Endothelial cell of umbilical vein (primary cell): ENCODE results near the gene PLEKHG1. TPM values are rescaled to one million over a fixed set of nuclear protein-coding genes. Genes with fewer than 3 reads are reported as not detected.

Source experiments
- BruUV-seq: library from RNA; stranded (reverse); fragments of 400-500 nt; replicated peaks from 2 replicates; lab custom pipeline; 2021; lab: Mats Ljungman, UMichigan
- CTCF ChIA-PET: fragments of 300-600, 350-600 bp; sonication (Branson Sonifier 250); formaldehyde crosslinking; loops from one replicate; lab custom pipeline; 2021; ENCODE audit warnings: antibody characterized with exemption, inconsistent platforms; lab: Charles Lee
- POLR2A ChIA-PET: fragments of 300-600, 350-600 bp; sonication (Branson Sonifier 250); formaldehyde crosslinking; loops from one replicate; lab custom pipeline; 2021; ENCODE audit warnings: antibody characterized with exemption, inconsistent platforms; lab: Charles Lee
- DNase-seq: peaks from one replicate; pipeline ENCODE4 v3.0.0-alpha.2; 2011; ENCODE audit warnings: low read depth, low spot score
- FAIRE-seq: peaks from 2 replicates; lab custom pipeline; 2011; peaks lifted over from hg19 to GRCh38; lab: Jason Lieb, UNC
- H2AFZ ChIP-seq: 2 replicates; pipeline ENCODE4 v1.6.0; 2012; ENCODE audit warnings: low read depth, low read length, control low read depth, inconsistent platforms
- H3K27ac ChIP-seq: 2 replicates; pipeline ENCODE4 v1.5.1; 2011; ENCODE audit warnings: low read depth, mild to moderate bottlenecking, control low read depth, low read length, moderate library complexity; ENCODE audit not compliant: insufficient read depth
- H3K27me3 ChIP-seq, 2 experiments: 2 replicates each; pipeline versions ENCODE4 v1.6.0 to v1.6.1; 2011; ENCODE audit warnings: low read length in 2 of 2, mixed read lengths in 1 of 2; ENCODE audit not compliant: control insufficient read depth in 2 of 2, insufficient read depth in 2 of 2
- H3K36me3 ChIP-seq, 2 experiments: 2 replicates in 1 of 2; 3 replicates in 1 of 2; pipeline ENCODE4 v1.5.1; 2011; ENCODE audit warnings: low read length in 2 of 2, mild to moderate bottlenecking in 1 of 2, moderate library complexity in 1 of 2; ENCODE audit not compliant: control insufficient read depth in 2 of 2, insufficient read depth in 2 of 2; ENCODE audit errors: extremely low read depth in 1 of 2
- H3K4me1 ChIP-seq: 3 replicates; pipeline ENCODE4 v1.5.1; 2011; ENCODE audit warnings: mild to moderate bottlenecking, low read length; ENCODE audit not compliant: control insufficient read depth, insufficient read depth; ENCODE audit errors: extremely low read depth
- H3K4me2 ChIP-seq: 2 replicates; pipeline ENCODE4 v1.6.1; 2011; ENCODE audit warnings: low read length, control low read depth, mixed read lengths; ENCODE audit not compliant: insufficient read depth
- H3K4me3 ChIP-seq, 3 experiments: fragments of 200-600 bp in 1 of 3; sonication (generic), shearing (Covaris generic) in 1 of 3; replicated peaks in 1 of 3; 2 replicates each; pipeline ENCODE4 v1.5.1; 2011 to 2016; ENCODE audit warnings: control low read depth in 3 of 3, low read length in 3 of 3, mild to moderate bottlenecking in 2 of 3, inconsistent platforms in 1 of 3, low read depth in 1 of 3, moderate library complexity in 1 of 3; ENCODE audit not compliant: insufficient read depth in 1 of 3
- H3K79me2 ChIP-seq: 2 replicates; pipeline ENCODE4 v1.6.0; 2012; ENCODE audit warnings: low read length, inconsistent platforms; ENCODE audit not compliant: control insufficient read depth, insufficient read depth
- H3K9ac ChIP-seq: replicated peaks from 2 replicates; pipeline ENCODE3; 2011; ENCODE audit warnings: low read length, control low read depth; ENCODE audit not compliant: insufficient read depth; ENCODE audit errors: extremely low read depth
- H3K9me1 ChIP-seq: replicated peaks from 3 replicates; pipeline ENCODE4 v1.6.0; 2011; ENCODE audit warnings: mild to moderate bottlenecking, low read length; ENCODE audit not compliant: control insufficient read depth, insufficient read depth; ENCODE audit errors: extremely low read depth
- H3K9me3 ChIP-seq: replicated peaks from 2 replicates; pipeline ENCODE4 v1.5.1; 2012; ENCODE audit warnings: low read length, inconsistent platforms; ENCODE audit not compliant: control insufficient read depth, insufficient read depth
- H4K20me1 ChIP-seq: replicated peaks from 2 replicates; pipeline ENCODE3; 2011; ENCODE audit warnings: mild to moderate bottlenecking, low read length; ENCODE audit not compliant: control insufficient read depth, insufficient read depth; ENCODE audit errors: extremely low read depth
- CTCF ChIP-seq, 2 donors: IDR thresholded peaks; 1 replicate in 1 of 2; 2 replicates in 1 of 2; pipeline ENCODE4 v1.5.1; 2011; ENCODE audit warnings: low read length in 2 of 2, mild to moderate bottlenecking in 2 of 2, moderate library complexity in 2 of 2, control low read depth in 1 of 2, inconsistent platforms in 1 of 2, low read depth in 1 of 2; ENCODE audit not compliant: insufficient read depth in 1 of 2; ENCODE audit errors: extremely low read depth in 1 of 2
- EZH2 ChIP-seq: IDR thresholded peaks from 2 replicates; pipeline ENCODE4 v1.6.1; 2012; ENCODE audit warnings: borderline replicate concordance, low read depth, mild to moderate bottlenecking, moderate library complexity, low read length, inconsistent platforms; ENCODE audit not compliant: severe bottlenecking
- FOS ChIP-seq: IDR thresholded peaks from 2 replicates; pipeline ENCODE4 v1.6.1; 2011; ENCODE audit warnings: mild to moderate bottlenecking, low read length, moderate library complexity, borderline replicate concordance; ENCODE audit not compliant: insufficient read depth
- GATA2 ChIP-seq: IDR thresholded peaks from 2 replicates; pipeline ENCODE4 v1.7.0; 2011; ENCODE audit warnings: low read depth, mild to moderate bottlenecking, moderate library complexity, mixed read lengths, low read length; ENCODE audit not compliant: insufficient read length, insufficient read depth
- JUN ChIP-seq: IDR thresholded peaks from 2 replicates; pipeline ENCODE4 v1.6.1; 2011; ENCODE audit warnings: borderline replicate concordance, low read depth; ENCODE audit not compliant: insufficient read length, insufficient read depth
- MAX ChIP-seq: IDR thresholded peaks from 2 replicates; pipeline ENCODE4 v1.6.1; 2011; ENCODE audit not compliant: insufficient read depth, insufficient read length
- MYC ChIP-seq: IDR thresholded peaks from one replicate; pipeline ENCODE4 v1.6.1; 2011; ENCODE audit warnings: mild to moderate bottlenecking, low read depth, low read length
- POLR2A ChIP-seq: IDR thresholded peaks from 2 replicates; pipeline ENCODE4 v1.6.1; 2012; ENCODE audit warnings: low read depth, mild to moderate bottlenecking, control low read depth, low read length
- POLR2AphosphoS5 ChIP-seq: IDR thresholded peaks from 2 replicates; pipeline ENCODE4 v1.6.1; 2012; ENCODE audit warnings: low read depth, mild to moderate bottlenecking, control low read depth, low read length, moderate library complexity; ENCODE audit not compliant: insufficient read depth
- dilution Hi-C: fragments of 300-500 bp; cut with MboI; formaldehyde crosslinking; loops from one replicate; pipeline ENCODE4 v1.15.0; 2019; ENCODE audit warnings: low sequenced_read_pairs; ENCODE audit not compliant: extremely low pct_ligation_motif_present
- intact Hi-C: fragments of 100-400 bp; cut with micrococcal nuclease; formaldehyde crosslinking; loops from one replicate; pipeline ENCODE4 v1.10.0; 2022
- polyA plus RNA-seq, 4 experiments: library from polyadenylated mRNA; depleted of rRNA in 3 of 4; stranded (reverse) in 3 of 4; unstranded in 1 of 4; fragments of >200 nt; gene quantifications; 2 replicates each; pipeline versions ENCODE4 v1.2.1 to v1.2.3, GENCODE V29; 2011 to 2012; ENCODE audit warnings: missing spikeins in 1 of 4
- total RNA-seq: library from RNA; stranded (reverse); gene quantifications from 2 replicates; pipeline ENCODE4 v1.2.3, GENCODE V29; 2021

PLEKHG1 gene
- total and polyA plus RNA-seq, 2 donors (not counting 3 experiments of a cell fraction or from before 2014, with no cell fraction given): 8.8 to 62.5 TPM

DNA sequence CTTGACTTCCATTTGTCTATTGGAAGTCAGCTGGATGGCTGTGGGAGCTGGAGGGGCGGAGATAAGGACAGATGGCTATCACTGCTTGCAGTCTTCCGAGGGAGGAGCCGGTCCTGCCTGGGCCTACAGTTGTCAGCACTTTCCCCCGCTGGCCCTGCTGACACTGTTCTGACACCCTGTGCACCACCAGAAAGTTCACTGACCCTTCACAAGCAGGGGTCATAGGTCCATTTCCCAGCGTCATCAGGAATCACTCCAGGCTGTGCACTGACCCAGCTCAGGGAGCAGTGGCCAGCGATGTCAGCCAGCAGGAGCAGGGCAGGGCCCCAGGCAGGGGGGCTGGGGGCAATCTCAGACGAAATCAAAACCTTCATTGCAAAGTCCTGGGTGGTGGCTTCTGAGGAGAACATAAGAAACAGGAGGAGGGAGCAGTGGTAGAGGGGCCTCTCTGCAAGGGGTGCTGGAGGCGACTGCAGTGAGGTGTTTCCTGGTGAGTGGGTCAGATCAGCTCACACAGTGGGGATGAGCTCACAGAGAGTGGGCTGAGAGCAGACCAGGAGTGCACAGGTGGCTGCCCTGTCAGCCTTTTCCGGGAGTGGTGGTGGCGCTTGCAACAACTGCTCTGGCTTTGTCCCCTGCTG, 26.5 kb upstream of the PLEKHG1 start:
- no TSS peak for BruUV-seq

More for the DNA sequence above, 26.5 kb upstream of the PLEKHG1 start:
- Histone ChIP-seq H3K9me1 (no peaks in the 10 kb centered on the region), H3K79me2 (no peaks in the 10 kb centered on the region), H4K20me1 (no peaks in the 10 kb centered on the region), H3K36me3 (no peaks in the 10 kb centered on the region), H3K4me2 (no peak overlapping the region), H2AFZ (no peak overlapping the region), H3K4me3 (no peak overlapping the region), H3K27ac (no peak overlapping the region), H3K4me1 (no peaks in the 10 kb centered on the region), H3K27me3 (peaks cover 2 to 8% of the 10 kb centered on the region in 2 experiments), H3K9me3 (no peaks in the 10 kb centered on the region), H3K9ac (no peak overlapping the region)
- ChIA-PET POLR2A (no interaction called here), CTCF (interaction anchor here (1.0 to 2.4 kb wide), 4 partner anchors 10 to 169 kb away, joined by 3 to 7 read pairs (median 4); no protein-coding TSS in a partner anchor)
- no peak for DNase-seq
- no peak for FAIRE-seq
- dilution Hi-C loops: no loop called here
- intact Hi-C loops: no loop called here
- no peak for TF ChIP-seq POLR2A
- no peak for TF ChIP-seq EZH2
- no peak for TF ChIP-seq MYC
- no peak for TF ChIP-seq CTCF (IDR thresholded peaks at IDR 0.05; ENCODE audit: extremely low read depth in 1 of 2, insufficient read depth in 1 of 2, low read depth in 1 of 2, low read length in 2 of 2)
- TF ChIP-seq JUN: no peak
- TF ChIP-seq MAX: no peak
- TF ChIP-seq POLR2AphosphoS5: no peak
- no peak for TF ChIP-seq FOS
- TF ChIP-seq GATA2: no peak
